Activated T-cell treated with anti-CD3 and anti-CD28 coated beads, Interleukin-2, amount 50 U/mL, for 1 hour (primary cell): Measurements from ENCODE around the gene RASIP1.
"Not testable (repeated sequence)": the region's sequence is repeated elsewhere in the genome, so short reads cannot be mapped to it uniquely, and the experiment has no call there.

ENCODE experiments used
- DNase-seq: peaks from one replicate; pipeline ENCODE4 v3.0.0-alpha.2; 2020

RASIP1 gene

DNA sequence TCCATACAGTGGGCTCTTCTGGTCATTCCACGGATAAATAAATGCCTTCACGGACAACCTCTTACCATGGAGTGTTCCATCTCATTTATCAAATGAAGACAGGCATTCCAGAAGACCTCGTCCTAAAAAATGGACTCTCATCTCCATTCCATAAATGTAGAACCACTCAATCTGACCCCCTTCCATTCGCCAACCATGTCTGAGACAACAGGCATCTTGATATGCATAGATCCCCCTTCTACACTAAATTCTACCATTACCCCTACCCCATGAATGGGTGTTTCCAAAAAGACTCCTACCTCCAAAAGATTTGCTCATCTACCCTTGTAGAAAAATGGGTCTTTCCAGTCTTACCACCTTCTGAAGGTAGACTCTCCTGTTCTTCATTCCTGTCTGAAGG, 9.0 kb downstream of the RASIP1 start:
- no peak for DNase-seq

DNA sequence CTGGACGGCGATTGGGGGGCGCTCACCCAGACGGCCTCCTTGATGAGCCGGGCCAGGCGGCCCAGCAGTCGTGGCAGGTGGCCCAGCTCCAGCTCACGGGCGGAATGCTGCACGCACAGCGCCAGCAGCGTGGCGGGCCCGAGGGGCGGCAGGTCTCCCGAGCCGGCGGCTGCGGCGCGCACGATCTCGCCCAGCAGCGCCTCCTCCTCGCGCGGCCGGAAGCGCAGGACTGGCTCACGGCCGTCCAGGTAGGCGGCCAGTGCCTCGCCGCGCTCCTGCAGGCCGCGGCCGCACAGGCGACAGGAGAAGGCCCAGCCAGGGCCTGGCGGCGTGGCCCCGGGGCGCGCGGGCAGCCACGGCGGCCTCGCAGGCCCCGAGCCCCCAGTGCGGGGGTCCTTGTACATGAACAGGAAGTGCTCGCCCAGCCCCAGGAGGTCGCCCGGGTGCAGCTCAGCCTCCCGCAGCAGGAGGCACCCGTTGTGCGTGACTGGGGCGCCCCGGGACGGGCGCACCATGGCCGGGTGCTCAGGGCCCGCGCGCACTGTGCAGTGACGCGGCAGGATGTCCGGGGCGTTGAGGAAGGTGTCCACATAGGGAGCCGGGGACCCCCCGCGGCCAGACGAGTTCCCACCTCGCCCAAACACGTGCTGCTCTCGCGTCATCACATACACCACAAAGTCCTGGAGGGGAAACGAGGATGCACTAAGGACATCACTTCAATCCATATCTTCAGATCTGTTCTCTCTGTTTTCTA, 11.3 kb downstream of the RASIP1 start:
- DNase-seq = no peak

- no peak for DNase-seq
Observed at GRCh38 chr19:48726556-48726955, 13.9 kb downstream of the RASIP1 start.

DNA sequence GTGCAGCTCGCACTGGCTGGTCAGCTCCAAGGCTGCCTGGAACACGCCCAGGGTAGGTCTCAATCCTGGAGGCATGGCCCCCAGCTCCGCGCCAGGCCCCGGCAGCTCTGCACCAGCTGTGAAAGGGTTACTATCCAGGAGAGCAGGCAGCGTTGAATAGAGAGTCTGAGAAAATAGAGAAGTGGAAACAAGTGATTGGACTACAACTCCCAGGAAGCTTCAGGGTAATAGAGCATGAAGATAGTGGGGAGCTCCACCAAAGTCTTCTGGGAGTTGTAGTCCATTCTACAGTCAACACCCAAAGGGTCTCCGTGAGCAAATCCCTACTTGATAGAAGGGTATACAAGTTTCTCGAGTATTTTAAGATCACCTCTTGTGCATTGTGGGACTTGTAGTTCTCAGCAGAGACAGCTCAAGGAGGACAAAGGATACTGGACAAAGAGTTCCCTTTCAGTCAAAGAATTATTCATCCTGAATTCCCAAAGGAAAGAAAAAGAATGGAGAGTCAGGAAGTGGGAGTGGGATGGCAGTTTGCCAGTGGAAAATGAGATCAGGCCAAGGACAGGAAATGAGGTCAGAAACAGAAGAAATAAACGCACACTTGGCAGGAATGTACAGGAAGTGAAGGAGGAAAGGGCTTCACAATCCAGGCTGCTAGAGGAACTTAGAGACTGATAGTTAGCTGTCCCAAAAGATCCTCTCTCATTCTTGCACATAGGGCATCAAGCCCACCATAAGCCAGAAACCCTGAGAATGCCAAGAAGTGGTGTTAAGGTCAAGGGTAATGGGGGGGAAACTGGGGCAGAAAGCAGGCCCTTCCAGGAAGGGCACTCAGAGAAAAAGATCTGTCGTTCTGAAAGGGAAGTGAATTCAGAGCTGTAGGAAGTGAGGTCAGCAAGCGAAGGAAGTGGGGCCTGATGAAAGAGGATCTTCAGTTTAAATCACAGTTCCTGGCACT, 15.3 kb downstream of the RASIP1 start:
- no peak for DNase-seq

GRCh38 chr19:48722196-48722708, 18.2 kb downstream of the RASIP1 start:
- DNase-seq = no peak

DNA sequence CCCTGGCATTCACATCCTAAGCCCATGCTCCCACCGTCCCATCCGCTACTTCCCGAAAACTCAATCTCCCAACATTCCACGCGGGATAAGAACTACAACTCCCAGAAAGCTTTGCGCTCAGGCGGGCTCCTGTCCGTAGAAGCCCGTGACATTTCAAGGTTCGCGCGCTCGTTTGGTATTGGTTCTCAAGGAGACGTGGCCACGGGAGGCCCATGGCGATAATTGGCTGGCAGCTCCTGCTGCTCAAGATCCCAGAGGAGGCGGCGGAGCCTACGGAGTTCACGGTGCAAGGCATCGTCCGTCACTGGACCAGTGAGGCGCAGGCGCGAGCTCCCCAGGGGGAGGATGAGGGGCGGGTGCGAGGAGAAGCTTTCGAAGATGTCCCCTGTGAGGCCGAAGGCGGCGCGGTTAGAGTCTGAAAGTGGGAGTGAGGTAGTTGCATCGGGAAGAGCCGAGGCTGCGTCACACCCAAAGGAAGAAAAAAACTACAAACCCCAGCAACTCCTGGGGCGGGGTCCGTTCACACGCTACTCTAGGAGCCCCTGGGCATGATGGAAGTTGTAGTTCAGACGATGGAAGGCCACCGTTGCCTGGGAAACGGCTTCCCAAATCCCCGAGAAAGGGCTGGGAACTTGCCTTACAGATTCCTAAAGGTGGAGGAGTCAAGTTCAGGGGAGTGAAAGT, 19.7 kb downstream of the RASIP1 start:
- peak; percentile 83 for DNase-seq

- no peak for DNase-seq
Observed at GRCh38 chr19:48720251-48720612, 20.2 kb downstream of the RASIP1 start.

- DNase-seq = no peak
Observed at GRCh38 chr19:48719263-48720171, 20.9 kb downstream of the RASIP1 start, which contains the start of gene MAMSTR. Gene MAMSTR (minus strand): TSS chr19:48719725. CDS start chr19:48719031, 694 bp downstream.

GRCh38 chr19:48718711-48719231, 21.6 kb downstream of the RASIP1 start:
- DNase-seq = no peak

DNA sequence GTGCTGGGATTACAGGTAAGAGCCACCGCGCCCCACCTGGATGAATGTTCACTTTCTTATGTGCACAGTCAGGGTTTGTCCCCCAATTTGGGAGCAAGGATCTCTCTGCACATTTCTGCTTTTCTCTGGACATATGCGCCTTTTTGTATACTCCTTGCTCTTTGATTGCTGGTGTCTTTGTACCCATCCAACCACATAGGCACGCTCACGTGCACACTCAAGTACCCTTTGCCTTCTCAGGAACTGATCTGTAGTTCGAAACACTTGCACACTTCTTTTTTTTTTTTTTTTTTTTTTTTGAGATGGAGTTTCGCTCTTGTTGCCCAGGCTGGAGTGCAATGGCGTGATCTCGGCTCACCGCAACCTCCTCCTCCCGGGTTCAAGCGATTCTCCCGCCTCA, 22.3 kb downstream of the RASIP1 start:
- DNase-seq = not testable (repeated sequence)

DNA sequence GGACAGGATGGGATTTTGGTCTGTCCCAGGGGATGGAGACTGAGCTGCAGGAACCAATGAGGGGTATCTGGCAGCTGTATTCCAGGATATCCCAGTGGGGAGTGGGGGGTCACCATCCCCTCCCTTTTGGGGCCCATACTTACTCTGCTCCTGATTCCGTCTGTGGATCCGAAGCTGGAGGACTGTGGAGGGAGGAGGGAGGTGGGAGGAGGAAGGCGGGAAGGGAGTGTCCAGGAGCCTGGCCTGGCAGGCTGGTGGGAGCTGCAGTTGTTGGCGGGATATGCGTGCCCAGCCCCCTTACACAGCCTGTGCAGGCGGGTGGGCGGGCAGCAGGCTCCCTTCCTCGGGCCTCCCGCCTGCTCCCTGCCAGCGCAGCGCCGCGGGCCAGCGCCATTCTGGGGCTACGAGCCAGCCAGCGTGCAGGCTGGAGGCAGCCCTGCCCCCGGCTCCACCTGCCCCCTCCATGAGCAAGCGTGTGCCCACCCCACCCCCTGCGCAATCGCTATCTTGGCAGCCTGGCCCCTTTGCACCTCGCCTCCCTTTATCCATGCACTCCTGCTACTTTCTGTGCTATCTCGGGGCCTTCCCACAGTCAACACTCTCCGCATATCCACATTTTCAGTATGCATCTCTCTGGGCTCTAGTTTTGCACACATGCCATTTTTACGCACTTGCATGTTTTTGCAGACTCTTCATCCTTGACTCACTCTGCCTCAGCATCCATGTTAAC, 23.7 kb downstream of the RASIP1 start:
- no peak for DNase-seq

DNA sequence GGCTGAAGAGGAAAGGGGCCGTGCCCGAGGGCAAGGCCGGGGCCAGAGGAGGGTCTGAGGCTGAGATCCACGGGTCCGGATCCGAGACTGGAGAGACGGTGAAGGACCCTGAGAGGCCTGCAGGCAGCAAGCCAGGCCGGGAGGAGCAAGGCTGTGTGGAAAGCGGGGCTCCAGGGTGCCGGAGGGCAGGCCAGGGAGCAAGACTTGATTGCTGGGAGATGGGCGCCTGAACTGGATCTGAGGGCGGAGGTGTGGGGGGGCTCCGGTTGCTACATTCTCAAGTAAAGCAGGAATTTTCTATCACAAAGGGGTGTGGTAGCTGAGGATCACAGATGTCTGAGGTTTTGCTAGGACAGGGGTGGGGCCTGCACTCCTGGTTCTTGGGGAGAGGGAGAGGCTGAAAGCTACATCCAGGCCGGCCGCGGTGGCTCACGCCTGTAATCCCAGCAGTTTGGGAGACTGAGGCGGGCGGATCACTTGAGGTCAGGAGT, 24.7 kb downstream of the RASIP1 start:
- no peak for DNase-seq

GRCh38 chr19:48714759-48715675, 25.4 kb downstream of the RASIP1 start:
- no peak for DNase-seq

GRCh38 chr19:48713864-48714755, 26.3 kb downstream of the RASIP1 start:
- DNase-seq = peak; percentile 97

- no peak for DNase-seq
Observed at GRCh38 chr19:48713041-48713863, 27.2 kb downstream of the RASIP1 start.

DNA sequence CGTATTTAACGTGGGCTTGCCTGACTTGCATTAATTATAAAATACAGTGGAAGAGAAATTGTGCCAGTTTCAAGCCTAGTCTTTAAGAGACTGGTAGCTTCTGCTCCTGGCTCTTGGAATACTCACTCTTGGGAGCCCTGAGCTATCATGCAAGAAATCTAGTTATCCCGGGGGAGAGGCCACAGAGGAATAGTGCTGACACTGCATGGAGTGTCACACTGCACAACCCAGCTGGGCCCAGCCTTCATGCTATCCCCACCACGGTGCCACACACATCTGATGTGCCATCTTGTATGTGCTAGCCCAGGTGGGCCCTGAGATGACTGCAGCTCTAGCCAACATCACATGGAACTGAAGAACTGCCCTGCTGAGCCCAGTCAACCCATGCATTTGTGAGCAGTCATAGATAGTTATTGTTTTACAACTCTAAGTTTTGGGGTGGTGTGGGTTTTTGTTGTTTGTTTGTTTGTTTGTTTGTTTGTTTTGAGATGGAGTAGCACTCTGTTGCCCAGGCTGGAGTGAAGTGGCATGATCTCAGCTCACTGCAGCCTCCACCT, 29.2 kb downstream of the RASIP1 start:
- DNase-seq = no peak

- no peak for DNase-seq
Observed at GRCh38 chr19:48708471-48708870, 31.9 kb downstream of the RASIP1 start.
